HG02759 (cell line): Measurements from ENCODE around the gene ECM1.

ENCODE experiments used
- ATAC-seq: cut with Tn5 transposase; IDR thresholded peaks from one replicate; pipeline ENCODE4 v1.9.1; 2021; ENCODE audit warnings: mild to moderate bottlenecking, moderate library complexity; ENCODE audit not compliant: unreplicated experiment

Gene ECM1

GRCh38 chr1:150543500-150544143 lies 35.7 kb downstream of the ECM1 start:
- no peak for ATAC-seq

GRCh38 chr1:150544204-150544603 lies 36.3 kb downstream of the ECM1 start:
- ATAC-seq = no peak

GRCh38 chr1:150545486-150546032 lies 37.6 kb downstream of the ECM1 start:
- ATAC-seq = no peak

- ATAC-seq = no peak
Observed at GRCh38 chr1:150546294-150546937, 38.5 kb downstream of the ECM1 start.

- ATAC-seq = no peak
Observed at GRCh38 chr1:150548324-150548631, 40.4 kb downstream of the ECM1 start.

GRCh38 chr1:150548632-150549495 lies 41.0 kb downstream of the ECM1 start, which contains the start of gene ADAMTSL4:
Gene ADAMTSL4, plus strand, starts transcription at chr1:150549408. Its CDS starts 2,881 bp downstream, at chr1:150552289.
- peak; percentile 62 for ATAC-seq

GRCh38 chr1:150549496-150550221 lies 41.8 kb downstream of the ECM1 start:
- no peak for ATAC-seq

GRCh38 chr1:150550222-150551050 lies 42.5 kb downstream of the ECM1 start:
- ATAC-seq = no peak

GRCh38 chr1:150551051-150551783 lies 43.3 kb downstream of the ECM1 start:
- ATAC-seq = no peak

GRCh38 chr1:150551784-150552127 lies 43.8 kb downstream of the ECM1 start:
- no peak for ATAC-seq

GRCh38 chr1:150552128-150552910 lies 44.4 kb downstream of the ECM1 start:
- ATAC-seq = no peak

GRCh38 chr1:150552911-150553289 lies 45.0 kb downstream of the ECM1 start:
- no peak for ATAC-seq

GRCh38 chr1:150553392-150554085 lies 45.6 kb downstream of the ECM1 start:
- no peak for ATAC-seq

- no peak for ATAC-seq
Observed at GRCh38 chr1:150554086-150554452, 46.2 kb downstream of the ECM1 start.

GRCh38 chr1:150555198-150555970 lies 47.5 kb downstream of the ECM1 start:
- no peak for ATAC-seq

- no peak for ATAC-seq
Observed at GRCh38 chr1:150555971-150556865, 48.3 kb downstream of the ECM1 start.
